ENCODE measurements around the gene MYO9A. TPM values are rescaled to one million over a fixed set of nuclear protein-coding genes. Genes with fewer than 3 reads are reported as not detected.

MYO9A gene
- total and polyA plus RNA-seq, 2 donors (not counting 1 experiment from before 2014, with no cell fraction given): 6.2 to 66.1 TPM

DNA sequence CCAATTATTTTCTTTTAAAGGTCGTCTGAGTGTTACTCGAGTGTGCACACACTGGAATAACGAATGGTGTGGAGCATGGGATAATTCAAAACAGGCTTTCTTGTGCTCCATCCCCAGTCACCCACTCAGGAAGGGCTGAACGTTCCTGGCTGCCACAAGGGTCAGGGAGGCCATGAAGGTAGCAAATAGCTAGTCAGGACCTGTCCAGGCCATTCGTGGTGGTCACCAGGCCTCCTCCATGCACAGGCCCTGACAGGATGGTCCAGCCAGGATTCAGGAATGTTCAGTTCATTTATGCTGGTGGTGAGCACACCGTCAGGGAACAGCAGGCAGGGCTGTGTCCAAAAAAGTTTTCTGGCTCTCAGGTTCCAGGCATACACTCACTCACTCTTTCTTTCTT is 319.3 kb downstream of the MYO9A start:
- ATAC-seq (ENCODE audit: low read depth): no peak
- Histone ChIP-seq H2AFZ (ENCODE audit: insufficient read depth, low read depth, low read length, poor library complexity, severe bottlenecking) (no peak overlapping the region), H3K4me1 (ENCODE audit: control insufficient read depth in 2 of 2, insufficient read depth in 2 of 2, low read length in 2 of 2) (no peaks in the 10 kb centered on the region), H3K4me2 (replicated peaks; ENCODE audit: low read depth, low read length, poor library complexity, severe bottlenecking) (no peak overlapping the region), H4K20me1 (ENCODE audit: control insufficient read depth, insufficient read depth, low read length, poor library complexity, severe bottlenecking) (no peaks in the 10 kb centered on the region), H3K79me2 (ENCODE audit: control insufficient read depth, insufficient read depth, low read length) (no peaks in the 10 kb centered on the region), H3K4me3 (ENCODE audit: control extremely low read depth in 1 of 5, extremely low read depth in 1 of 5, insufficient read depth in 1 of 5, low read depth in 2 of 5, low read length in 4 of 5) (no peak overlapping the region), H3K9me3 (ENCODE audit: control extremely low read depth in 1 of 3, control insufficient read depth in 2 of 3, insufficient read depth in 1 of 3, low read length in 2 of 3) (peaks cover 0 to 7% (median 0%) of the 10 kb centered on the region in 3 donors), H3K27ac (ENCODE audit: low read length in 2 of 2) (no peak overlapping the region), H3K27me3 (replicated peaks in 1 of 4; ENCODE audit: control extremely low read depth in 1 of 4, control insufficient read depth in 3 of 4, insufficient read depth in 4 of 4, low read length in 3 of 4) (peaks cover 0 to 5% (median 2%) of the 10 kb centered on the region in 4 experiments), H3K36me3 (replicated peaks in 1 of 2; ENCODE audit: control extremely low read depth in 1 of 2, control insufficient read depth in 1 of 2, extremely low read depth in 1 of 2, insufficient read depth in 2 of 2, low read length in 1 of 2) (no peaks in the 10 kb centered on the region), H3K9ac (ENCODE audit: low read length) (no peak overlapping the region)
- intact Hi-C loops (cut with micrococcal nuclease): no loop called here
- peaks cover 19% of the 10 kb centered on the region for H3K27me3 Mint-ChIP-seq
- TF ChIP-seq, protein P1, sequence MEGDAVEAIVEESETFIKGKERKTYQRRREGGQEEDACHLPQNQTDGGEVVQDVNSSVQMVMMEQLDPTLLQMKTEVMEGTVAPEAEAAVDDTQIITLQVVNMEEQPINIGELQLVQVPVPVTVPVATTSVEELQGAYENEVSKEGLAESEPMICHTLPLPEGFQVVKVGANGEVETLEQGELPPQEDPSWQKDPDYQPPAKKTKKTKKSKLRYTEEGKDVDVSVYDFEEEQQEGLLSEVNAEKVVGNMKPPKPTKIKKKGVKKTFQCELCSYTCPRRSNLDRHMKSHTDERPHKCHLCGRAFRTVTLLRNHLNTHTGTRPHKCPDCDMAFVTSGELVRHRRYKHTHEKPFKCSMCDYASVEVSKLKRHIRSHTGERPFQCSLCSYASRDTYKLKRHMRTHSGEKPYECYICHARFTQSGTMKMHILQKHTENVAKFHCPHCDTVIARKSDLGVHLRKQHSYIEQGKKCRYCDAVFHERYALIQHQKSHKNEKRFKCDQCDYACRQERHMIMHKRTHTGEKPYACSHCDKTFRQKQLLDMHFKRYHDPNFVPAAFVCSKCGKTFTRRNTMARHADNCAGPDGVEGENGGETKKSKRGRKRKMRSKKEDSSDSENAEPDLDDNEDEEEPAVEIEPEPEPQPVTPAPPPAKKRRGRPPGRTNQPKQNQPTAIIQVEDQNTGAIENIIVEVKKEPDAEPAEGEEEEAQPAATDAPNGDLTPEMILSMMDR (IDR thresholded peaks at IDR 0.05): no peak
- TF ChIP-seq EZH2 (IDR thresholded peaks at IDR 0.05; ENCODE audit: borderline replicate concordance, insufficient read depth, low read depth, low read length, poor library complexity, severe bottlenecking): no peak
- DNase-seq: no peak
- H3K4me1 Mint-ChIP-seq: no peaks in the 10 kb centered on the region
- H3K27ac Mint-ChIP-seq: no peak overlapping the region
- CTCF ChIA-PET: interaction anchor here (0.8 kb wide), 1 partner anchor 55 kb away, joined by 3 read pairs; no protein-coding TSS in a partner anchor
- H3K9me3 Mint-ChIP-seq (ENCODE audit: insufficient read depth): no peaks in the 10 kb centered on the region
- H3K4me3 Mint-ChIP-seq: no peak overlapping the region
- POLR2A ChIA-PET: no interaction called here
- 83% methylated on average over 4 of the region's 6 CpGs for WGBS (ENCODE audit: insufficient coverage)

DNA sequence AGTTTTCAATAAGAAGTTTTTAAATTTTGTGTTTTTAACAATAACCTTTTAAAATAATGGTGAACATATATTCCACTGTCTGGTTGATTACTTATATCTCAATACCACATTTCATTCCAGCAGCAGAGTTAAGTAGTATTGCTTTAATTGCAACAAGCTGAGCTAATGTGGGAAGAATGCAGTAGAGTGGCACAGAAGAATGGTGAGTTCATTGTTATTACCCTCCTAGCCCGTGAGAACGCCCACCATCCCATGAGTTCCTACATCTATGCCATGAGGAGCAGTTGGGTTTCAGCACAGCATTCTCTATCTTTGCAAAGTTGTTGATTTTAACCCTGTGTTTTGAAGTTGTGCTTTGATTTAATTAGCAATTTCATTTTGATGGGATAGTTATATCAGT is 325.4 kb downstream of the MYO9A start:
- H3K9me3 Mint-ChIP-seq (ENCODE audit: insufficient read depth): no peaks in the 10 kb centered on the region
- no peaks in the 10 kb centered on the region for H3K36me3 ChIP-seq (replicated peaks in 1 of 2; ENCODE audit: control extremely low read depth in 1 of 2, control insufficient read depth in 1 of 2, extremely low read depth in 1 of 2, insufficient read depth in 2 of 2, low read length in 1 of 2)
- no peak overlapping the region for H3K4me3 Mint-ChIP-seq
- TF ChIP-seq, protein P1 (IDR thresholded peaks at IDR 0.05): no peak
- TF ChIP-seq EZH2 (IDR thresholded peaks at IDR 0.05; ENCODE audit: borderline replicate concordance, insufficient read depth, low read depth, low read length, poor library complexity, severe bottlenecking): no peak
- no peak for DNase-seq
- no peak overlapping the region for H3K27ac ChIP-seq (ENCODE audit: low read length in 2 of 2)
- H3K4me3 ChIP-seq (ENCODE audit: control extremely low read depth in 1 of 5, extremely low read depth in 1 of 5, insufficient read depth in 1 of 5, low read depth in 2 of 5, low read length in 4 of 5): no peak overlapping the region
- no peaks in the 10 kb centered on the region for H3K79me2 ChIP-seq (ENCODE audit: control insufficient read depth, insufficient read depth, low read length)
- no peaks in the 10 kb centered on the region for H3K27me3 ChIP-seq (replicated peaks in 1 of 4; ENCODE audit: control extremely low read depth in 1 of 4, control insufficient read depth in 3 of 4, insufficient read depth in 4 of 4, low read length in 3 of 4)
- no peak overlapping the region for H3K9ac ChIP-seq (ENCODE audit: low read length)
- H4K20me1 ChIP-seq (ENCODE audit: control insufficient read depth, insufficient read depth, low read length, poor library complexity, severe bottlenecking): no peaks in the 10 kb centered on the region
- intact Hi-C loops (cut with micrococcal nuclease): no loop called here
- ATAC-seq (ENCODE audit: low read depth): no peak
- H2AFZ ChIP-seq (ENCODE audit: insufficient read depth, low read depth, low read length, poor library complexity, severe bottlenecking): no peak overlapping the region
- WGBS (ENCODE audit: insufficient coverage): no CpG with 5 or more reads among the region's 2 CpGs
- H3K4me1 ChIP-seq (ENCODE audit: control insufficient read depth in 2 of 2, insufficient read depth in 2 of 2, low read length in 2 of 2): no peaks in the 10 kb centered on the region
- no peaks in the 10 kb centered on the region for H3K4me1 Mint-ChIP-seq
- no peaks in the 10 kb centered on the region for H3K9me3 ChIP-seq (ENCODE audit: control extremely low read depth in 1 of 3, control insufficient read depth in 2 of 3, insufficient read depth in 1 of 3, low read length in 2 of 3)
- CTCF ChIA-PET: no interaction called here
- no peak overlapping the region for H3K4me2 ChIP-seq (replicated peaks; ENCODE audit: low read depth, low read length, poor library complexity, severe bottlenecking)
- no peak overlapping the region for H3K27ac Mint-ChIP-seq
- POLR2A ChIA-PET: no interaction called here
- H3K27me3 Mint-ChIP-seq: peaks cover 5% of the 10 kb centered on the region

All from B cell (primary cell).